Osteoblast (primary cell): Measurements from ENCODE around the gene NTRK1. TPM values are rescaled to one million over a fixed set of nuclear protein-coding genes. Genes with fewer than 3 reads are reported as not detected.

Experiments
- DNase-seq: peaks from one replicate; pipeline ENCODE4 v3.0.0; 2011; ENCODE audit warnings: low spot score, mixed read lengths; ENCODE audit not compliant: insufficient read length; ENCODE audit errors: missing footprints
- H2AFZ ChIP-seq: 2 replicates; pipeline ENCODE4 v1.6.0; 2011; ENCODE audit warnings: mild to moderate bottlenecking, low read length
- H3K27ac ChIP-seq: 2 replicates; pipeline ENCODE4 v1.5.1; 2011; ENCODE audit warnings: mild to moderate bottlenecking, low read depth, low read length, moderate library complexity
- H3K27me3 ChIP-seq: 2 replicates; pipeline ENCODE4 v1.6.0; 2012; ENCODE audit warnings: mild to moderate bottlenecking, control low read depth, inconsistent platforms, low read length, moderate library complexity; ENCODE audit not compliant: insufficient read depth
- H3K36me3 ChIP-seq: 2 replicates; pipeline ENCODE4 v1.5.1; 2011; ENCODE audit warnings: mild to moderate bottlenecking, low read length, control low read depth, moderate library complexity; ENCODE audit not compliant: insufficient read depth
- H3K4me1 ChIP-seq: 2 replicates; pipeline ENCODE4 v1.5.1; 2011; ENCODE audit warnings: mild to moderate bottlenecking, low read length, control low read depth, moderate library complexity; ENCODE audit not compliant: insufficient read depth
- H3K4me2 ChIP-seq: 2 replicates; pipeline ENCODE4 v1.6.0; 2011; ENCODE audit warnings: mild to moderate bottlenecking, low read length; ENCODE audit not compliant: insufficient read depth
- H3K4me3 ChIP-seq: fragments of 200-600 bp; sonication (generic); 3 replicates; pipeline ENCODE4 v1.5.1; 2012; ENCODE audit warnings: mild to moderate bottlenecking, low read length, inconsistent platforms; ENCODE audit not compliant: insufficient read depth
- H3K79me2 ChIP-seq: 2 replicates; pipeline ENCODE4 v1.6.0; 2012; ENCODE audit warnings: mild to moderate bottlenecking, low read length, control low read depth, inconsistent platforms; ENCODE audit not compliant: insufficient read depth
- H3K9me3 ChIP-seq: 2 replicates; pipeline ENCODE4 v1.5.1; 2011; ENCODE audit warnings: low read depth, low read length, control low read depth
- H4K20me1 ChIP-seq: 2 replicates; pipeline ENCODE4 v1.6.0; 2012; ENCODE audit warnings: mild to moderate bottlenecking, low read length, control low read depth; ENCODE audit not compliant: insufficient read depth
- CTCF ChIP-seq: IDR thresholded peaks from 2 replicates; pipeline ENCODE4 v1.5.1; 2011; ENCODE audit warnings: mild to moderate bottlenecking, low read depth, low read length, moderate library complexity; ENCODE audit errors: extremely low read depth
- total RNA-seq: library from RNA; depleted of rRNA; stranded (reverse); fragments of >200 nt; gene quantifications from 2 replicates; pipeline ENCODE4 v1.2.3, GENCODE V29; 2012

Gene NTRK1
- total RNA-seq, 1 donor, result 0.36 TPM

DNA sequence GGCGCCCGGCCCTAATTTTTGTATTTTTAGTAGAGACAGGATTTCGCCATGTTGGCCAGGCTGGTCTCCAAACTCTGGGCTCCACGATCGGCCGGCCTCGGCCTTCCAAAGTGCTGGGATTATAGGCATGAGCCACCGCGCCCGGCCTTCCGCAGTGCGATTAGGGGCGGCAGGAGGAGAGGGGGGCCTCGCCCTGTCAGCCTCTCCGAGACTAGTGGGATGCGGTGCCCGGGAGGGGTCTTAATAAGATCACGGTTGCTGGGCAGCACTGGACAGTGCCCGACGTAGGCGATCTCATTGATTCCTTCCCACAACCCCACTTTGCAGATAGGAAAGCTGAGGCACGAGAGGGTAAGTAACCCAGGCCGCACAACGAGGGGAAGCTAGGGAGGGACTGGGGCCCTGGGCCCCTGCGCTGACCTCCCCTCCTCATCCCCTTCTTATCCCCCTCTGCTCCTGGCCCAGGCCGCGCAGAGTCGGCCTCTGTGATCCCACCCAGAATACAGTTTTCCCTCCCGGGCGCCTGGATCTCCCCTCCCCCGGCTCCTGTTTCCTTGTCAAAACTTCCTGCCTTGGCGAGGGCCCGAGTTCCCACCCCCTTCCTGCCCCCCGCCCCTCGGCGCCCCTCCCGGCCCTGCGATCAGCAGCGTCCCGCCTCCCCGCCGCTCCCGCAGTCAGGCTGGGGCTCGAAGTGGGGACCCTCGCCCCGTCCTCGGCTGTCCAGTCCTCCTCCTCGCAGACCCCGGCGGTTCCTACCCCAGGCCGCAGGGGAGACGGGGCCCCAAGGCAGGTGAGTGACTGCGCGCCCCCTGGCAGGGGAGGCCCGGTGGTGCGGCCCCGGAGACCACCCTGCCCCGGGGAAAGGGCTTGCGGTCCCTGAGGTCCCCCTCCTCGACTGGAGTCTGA is 32.6 kb downstream of the NTRK1 start, which contains the start of gene PEAR1:
Gene PEAR1 (plus strand): TSS at position 671 of the 906 bp plus-strand sequence. CDS start 10,209 bp downstream, outside the sequence.
- Histone ChIP-seq H3K27ac (peak within 1 kb of the TSS; percentile 100), H3K4me1 (peaks cover 53% of the 10 kb centered on the region), H2AFZ (peak within 1 kb of the TSS; percentile 69)

GRCh38 chr1:156894001-156894400 is 33.3 kb downstream of the NTRK1 start:
- peak overlapping the region; percentile 90 for H3K4me2 ChIP-seq
- peak overlapping the region; percentile 49 for H2AFZ ChIP-seq
- H3K9me3 ChIP-seq, result no peaks in the 10 kb centered on the region
- peaks cover 33% of the 10 kb centered on the region for H3K79me2 ChIP-seq
- H3K4me1 ChIP-seq, result peaks cover 60% of the 10 kb centered on the region
- DNase-seq, result no peak
- H3K36me3 ChIP-seq, result no peaks in the 10 kb centered on the region
- TF ChIP-seq CTCF, result no peak
- H3K4me3 ChIP-seq, result peak overlapping the region; percentile 75
- peaks cover 3% of the 10 kb centered on the region for H4K20me1 ChIP-seq
- H3K27me3 ChIP-seq, result no peaks in the 10 kb centered on the region
- peak overlapping the region; percentile 100 for H3K27ac ChIP-seq

More for the DNA sequence above, 32.6 kb downstream of the NTRK1 start, which contains the start of gene PEAR1:
- no peaks in the 10 kb centered on the region for H3K27me3 ChIP-seq
- DNase-seq, result no peak
- H3K4me3 ChIP-seq, result peak within 1 kb of the TSS; percentile 75
- peak within 1 kb of the TSS; percentile 90 for H3K4me2 ChIP-seq
- H3K79me2 ChIP-seq, result peaks cover 26% of the 10 kb centered on the region
- H3K36me3 ChIP-seq, result no peaks in the 10 kb centered on the region
- no peaks in the 10 kb centered on the region for H3K9me3 ChIP-seq
- peaks cover 3% of the 10 kb centered on the region for H4K20me1 ChIP-seq
- no peak for TF ChIP-seq CTCF

GRCh38 chr1:156894711-156895454 is 34.2 kb downstream of the NTRK1 start:
- H4K20me1 ChIP-seq, result peaks cover 3% of the 10 kb centered on the region
- DNase-seq, result no peak
- H3K79me2 ChIP-seq, result peaks cover 42% of the 10 kb centered on the region
- no peaks in the 10 kb centered on the region for H3K9me3 ChIP-seq
- H3K4me2 ChIP-seq, result peak overlapping the region; percentile 90
- no peaks in the 10 kb centered on the region for H3K27me3 ChIP-seq
- H2AFZ ChIP-seq, result peak overlapping the region; percentile 60
- no peaks in the 10 kb centered on the region for H3K36me3 ChIP-seq
- peak overlapping the region; percentile 100 for H3K27ac ChIP-seq
- TF ChIP-seq CTCF, result no peak
- H3K4me3 ChIP-seq, result peak overlapping the region; percentile 75
- peaks cover 68% of the 10 kb centered on the region for H3K4me1 ChIP-seq
